Tibial nerve (tissue), 4 donors: ENCODE data around the gene PPIL4. TPM values are rescaled to one million over a fixed set of nuclear protein-coding genes. Genes with fewer than 3 reads are reported as not detected.
A peak's percentile ranks its signal among the peaks of the same experiment; 100 is the strongest.

Source experiments
- DNase-seq, 2 donors: peaks; one replicate each; pipeline ENCODE4 v3.0.0-alpha.2; 2019; ENCODE audit warnings: low spot score in 2 of 2
- H3K27ac ChIP-seq, 4 donors: fragments of 200-600 bp; sonication (generic) in 3 of 4; one replicate each; pipeline ENCODE4 v1.5.1; 2017 to 2019; ENCODE audit warnings: mild to moderate bottlenecking in 1 of 4
- H3K27me3 ChIP-seq, 2 donors: fragments of 200-600 bp; sonication (generic) in 1 of 2; one replicate each; pipeline versions ENCODE4 v1.5.1 to v1.6.0; 2017 to 2019
- H3K36me3 ChIP-seq, 3 donors: fragments of 200-600 bp; sonication (generic); one replicate each; pipeline ENCODE4 v1.5.1; 2018 to 2019
- H3K4me1 ChIP-seq, 4 donors: fragments of 200-600 bp; sonication (generic) in 3 of 4; one replicate each; pipeline ENCODE4 v1.5.1; 2017 to 2019
- H3K4me3 ChIP-seq, 4 donors: fragments of 200-600 bp; sonication (generic) in 3 of 4; one replicate each; pipeline ENCODE4 v1.5.1; 2017 to 2019; ENCODE audit warnings: mild to moderate bottlenecking in 1 of 4, moderate library complexity in 1 of 4
- H3K9me3 ChIP-seq, 4 donors: fragments of 200-600 bp; sonication (generic) in 3 of 4; one replicate each; pipeline ENCODE4 v1.5.1; 2017 to 2019
- EP300 ChIP-seq, 2 donors: sonication (generic); formaldehyde crosslinking; IDR thresholded peaks; one replicate each; pipeline ENCODE4 v1.6.1; 2017; ENCODE audit warnings: antibody characterized with exemption in 2 of 2, mild to moderate bottlenecking in 1 of 2
- POLR2A ChIP-seq, 2 donors: fragments of 450-650 bp; IDR thresholded peaks; one replicate each; pipeline ENCODE4 v1.6.1; 2017; ENCODE audit warnings: antibody characterized with exemption in 2 of 2, mild to moderate bottlenecking in 2 of 2, moderate library complexity in 2 of 2
- WGBS, 2 donors: methylation state at CpG; one replicate each; pipeline ENCODE4 v1.1.5; 2018; 5-methylcytosine and 5-hydroxymethylcytosine counted together
- total RNA-seq, 4 donors: library from RNA; depleted of rRNA; stranded (reverse); fragments of >200 nt; gene quantifications; one replicate each; pipeline ENCODE4 v1.1.0, GENCODE V29; 2016
- TF ChIP-seq, protein P1 (sequence below), 5 experiments: fragments of 200-600 bp in 3 of 5; fragments of 450-650 bp in 2 of 5; sonication (generic) in 3 of 5; IDR thresholded peaks; one replicate each; pipeline ENCODE4 v1.5.1; 2016 to 2019; ENCODE audit warnings: antibody characterized with exemption in 5 of 5, mild to moderate bottlenecking in 3 of 5, moderate library complexity in 2 of 5

The PPIL4 gene
- total RNA-seq, 4 donors from 2014 or later = 25.8 to 41.0 (median 31.5) TPM

DNA sequence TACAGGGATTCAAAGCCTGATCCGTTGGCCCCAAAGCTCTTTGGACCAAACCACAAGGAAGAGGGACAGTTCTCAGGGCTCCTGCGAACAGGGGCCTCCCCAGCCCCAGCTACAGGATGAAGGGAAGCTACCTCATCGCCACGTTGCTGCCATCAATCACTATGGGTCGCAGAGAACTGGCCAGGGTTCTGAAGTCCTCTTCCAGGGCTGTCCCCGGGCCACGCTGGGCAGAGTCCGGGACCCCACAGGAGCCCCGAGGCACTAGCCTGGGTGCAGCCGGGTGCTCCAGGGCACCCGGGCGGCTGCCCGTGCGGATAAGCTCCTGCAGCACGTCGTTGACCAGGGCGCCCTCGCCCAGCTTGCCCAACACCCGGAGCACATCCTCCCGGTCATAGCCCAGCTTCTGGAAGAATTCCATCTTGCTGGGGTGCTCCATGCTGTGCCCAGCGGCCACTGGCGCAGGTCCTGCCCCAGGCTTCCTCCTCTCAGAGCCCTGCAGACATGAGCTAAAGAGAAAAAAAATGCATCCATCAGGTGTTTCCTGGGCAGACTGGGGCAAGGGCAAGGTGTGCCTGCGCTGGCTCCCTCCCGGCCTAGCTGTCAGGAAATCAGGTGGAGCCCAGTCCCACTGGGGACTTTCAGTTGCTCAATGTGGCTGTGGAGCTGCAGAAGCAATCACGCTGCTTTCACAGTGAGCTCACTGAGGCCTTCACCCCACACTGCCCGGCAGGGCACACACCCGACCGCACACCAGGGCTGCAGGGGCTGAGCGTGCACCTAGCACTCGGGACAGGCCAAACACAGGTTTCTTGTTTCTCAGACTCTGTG is 71.5 kb downstream of the PPIL4 start:
- no peak for DNase-seq
- TF ChIP-seq POLR2A (IDR thresholded peaks at IDR 0.05) (no peak), EP300 (IDR thresholded peaks at IDR 0.05) (no peak)
- TF ChIP-seq, protein P1, sequence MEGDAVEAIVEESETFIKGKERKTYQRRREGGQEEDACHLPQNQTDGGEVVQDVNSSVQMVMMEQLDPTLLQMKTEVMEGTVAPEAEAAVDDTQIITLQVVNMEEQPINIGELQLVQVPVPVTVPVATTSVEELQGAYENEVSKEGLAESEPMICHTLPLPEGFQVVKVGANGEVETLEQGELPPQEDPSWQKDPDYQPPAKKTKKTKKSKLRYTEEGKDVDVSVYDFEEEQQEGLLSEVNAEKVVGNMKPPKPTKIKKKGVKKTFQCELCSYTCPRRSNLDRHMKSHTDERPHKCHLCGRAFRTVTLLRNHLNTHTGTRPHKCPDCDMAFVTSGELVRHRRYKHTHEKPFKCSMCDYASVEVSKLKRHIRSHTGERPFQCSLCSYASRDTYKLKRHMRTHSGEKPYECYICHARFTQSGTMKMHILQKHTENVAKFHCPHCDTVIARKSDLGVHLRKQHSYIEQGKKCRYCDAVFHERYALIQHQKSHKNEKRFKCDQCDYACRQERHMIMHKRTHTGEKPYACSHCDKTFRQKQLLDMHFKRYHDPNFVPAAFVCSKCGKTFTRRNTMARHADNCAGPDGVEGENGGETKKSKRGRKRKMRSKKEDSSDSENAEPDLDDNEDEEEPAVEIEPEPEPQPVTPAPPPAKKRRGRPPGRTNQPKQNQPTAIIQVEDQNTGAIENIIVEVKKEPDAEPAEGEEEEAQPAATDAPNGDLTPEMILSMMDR (IDR thresholded peaks at IDR 0.05) = no peak
- Histone ChIP-seq H3K4me1 (peaks cover 0 to 14% (median 0%) of the 10 kb centered on the region in 4 donors), H3K36me3 (peaks cover 0 to 6% (median 3%) of the 10 kb centered on the region in 3 donors), H3K27ac (peak overlapping the region in 1 of 4 donors; percentile 26), H3K27me3 (no peaks in the 10 kb centered on the region), H3K9me3 (no peaks in the 10 kb centered on the region), H3K4me3 (no peak overlapping the region)
- 84 to 89% methylated on average over 19 to 30 of the region's 30 CpGs for WGBS, 2 donors

DNA sequence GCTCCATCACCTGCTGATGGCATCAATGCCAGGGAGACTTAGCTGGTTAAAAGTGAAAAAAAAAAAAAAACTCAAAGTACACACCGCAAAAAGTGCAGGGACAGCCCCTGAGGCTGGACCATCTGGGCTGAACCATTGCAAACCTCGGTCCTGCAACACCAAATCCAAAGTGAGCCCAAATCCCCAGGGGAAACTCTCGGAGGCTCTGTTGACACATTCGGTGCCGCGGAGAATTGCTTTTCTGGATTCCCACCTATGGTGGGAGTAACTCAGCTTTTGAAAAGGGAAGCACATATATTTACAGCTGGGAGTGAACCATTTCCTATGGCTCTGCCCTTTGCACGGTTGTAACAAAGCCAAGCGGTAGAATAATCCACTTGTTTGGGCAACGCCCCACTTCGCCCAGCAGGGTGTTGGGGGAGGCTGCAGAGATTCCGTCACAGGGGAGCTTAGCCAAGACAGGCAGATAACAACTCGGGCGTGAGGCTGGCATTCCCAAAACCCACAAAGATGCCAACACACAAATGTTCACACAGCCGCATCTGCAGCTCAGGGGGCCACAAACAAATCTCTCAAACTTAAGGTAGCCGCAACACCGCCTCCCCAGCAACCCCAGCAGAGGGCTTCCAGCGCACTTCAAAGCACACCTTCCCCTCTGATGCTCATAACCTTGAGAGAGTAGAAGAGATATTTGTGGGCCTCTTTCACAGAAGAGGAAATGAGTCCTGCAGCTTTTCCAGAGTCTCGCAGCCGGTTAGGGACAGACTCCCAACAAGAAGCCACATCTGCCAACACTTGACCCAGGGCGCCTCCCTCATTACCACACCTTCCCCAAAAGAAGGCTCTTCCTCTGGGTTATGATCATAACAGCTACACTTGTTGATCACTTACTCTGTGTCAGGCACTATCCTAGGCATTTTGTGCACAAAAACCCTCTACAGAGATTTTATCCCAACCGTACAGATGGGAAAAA is 72.5 kb downstream of the PPIL4 start:
- Histone ChIP-seq H3K4me3 (no peak overlapping the region), H3K9me3 (no peaks in the 10 kb centered on the region)
- WGBS, 2 donors = 60 to 64% methylated on average over 18 to 21 of the region's 21 CpGs

DNA sequence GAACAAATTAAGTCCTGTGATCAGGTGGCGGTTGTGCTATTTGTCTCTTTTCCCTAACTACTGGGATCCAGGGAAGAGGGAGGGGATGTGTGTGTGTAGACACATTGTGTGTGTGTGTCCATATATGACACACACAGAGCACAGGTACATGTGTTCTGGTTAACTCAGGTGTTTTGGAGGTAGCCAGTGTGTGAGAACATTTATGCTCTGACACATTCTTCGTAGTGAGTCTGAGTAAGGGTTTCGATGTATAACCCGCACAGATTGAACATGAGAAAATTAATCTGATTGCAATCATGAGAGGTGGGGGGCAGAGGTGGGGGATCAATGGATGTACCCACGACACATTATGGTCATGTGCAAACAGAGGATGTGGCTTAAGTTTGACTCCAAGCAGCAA is 73.6 kb downstream of the PPIL4 start:
- TF ChIP-seq POLR2A (IDR thresholded peaks at IDR 0.05) = no peak
- no peak for TF ChIP-seq EP300 (IDR thresholded peaks at IDR 0.05)
- no peak for DNase-seq
- Histone ChIP-seq H3K27me3 (no peaks in the 10 kb centered on the region), H3K27ac (no peak overlapping the region), H3K4me3 (no peak overlapping the region), H3K36me3 (peaks cover 0 to 6% (median 3%) of the 10 kb centered on the region in 3 donors), H3K9me3 (no peaks in the 10 kb centered on the region), H3K4me1 (peaks cover 0 to 14% (median 0%) of the 10 kb centered on the region in 4 donors)
- WGBS, 2 donors = 90 to 92% methylated on average over 5 of the region's 5 CpGs

More for the DNA sequence above, 72.5 kb downstream of the PPIL4 start:
- H3K4me1 ChIP-seq = peaks cover 0 to 14% (median 0%) of the 10 kb centered on the region in 4 donors
- TF ChIP-seq POLR2A (IDR thresholded peaks at IDR 0.05) = no peak
- TF ChIP-seq, protein P1 (IDR thresholded peaks at IDR 0.05) = no peak
- peak overlapping the region in 1 of 4 donors; percentile 34 for H3K27ac ChIP-seq
- peaks cover 0 to 6% (median 3%) of the 10 kb centered on the region in 3 donors for H3K36me3 ChIP-seq
- no peaks in the 10 kb centered on the region for H3K27me3 ChIP-seq
- no peak for DNase-seq

DNA sequence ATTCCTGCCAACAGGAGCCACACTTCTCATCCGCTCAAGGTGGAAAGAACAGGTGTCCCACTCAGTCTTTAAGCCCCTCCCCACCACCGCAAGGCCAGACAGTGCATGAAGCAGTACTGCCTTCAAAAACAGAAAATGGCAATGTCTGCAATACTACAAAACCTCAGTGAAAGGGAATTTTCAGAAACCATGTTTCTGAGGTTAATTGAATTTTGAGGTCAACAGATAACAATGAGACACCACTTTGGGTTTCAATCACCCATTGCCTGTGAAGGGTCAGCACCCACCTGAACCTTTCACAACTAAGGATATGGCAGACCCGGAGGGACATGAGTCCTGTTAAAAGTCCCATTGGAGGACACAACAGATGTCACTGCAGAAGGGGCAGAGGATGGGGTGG is 74.0 kb downstream of the PPIL4 start:
- Histone ChIP-seq H3K4me1 (peaks cover 0 to 14% (median 0%) of the 10 kb centered on the region in 4 donors), H3K27ac (no peak overlapping the region), H3K27me3 (no peaks in the 10 kb centered on the region), H3K4me3 (no peak overlapping the region), H3K9me3 (no peaks in the 10 kb centered on the region), H3K36me3 (peaks cover 0 to 6% (median 3%) of the 10 kb centered on the region in 3 donors)
- TF ChIP-seq EP300 (IDR thresholded peaks at IDR 0.05) (no peak), POLR2A (IDR thresholded peaks at IDR 0.05) (no peak)
- TF ChIP-seq, protein P1 (IDR thresholded peaks at IDR 0.05) = no peak
- 80 to 81% methylated on average over 3 of the region's 3 CpGs for WGBS, 2 donors
- DNase-seq = no peak

DNA sequence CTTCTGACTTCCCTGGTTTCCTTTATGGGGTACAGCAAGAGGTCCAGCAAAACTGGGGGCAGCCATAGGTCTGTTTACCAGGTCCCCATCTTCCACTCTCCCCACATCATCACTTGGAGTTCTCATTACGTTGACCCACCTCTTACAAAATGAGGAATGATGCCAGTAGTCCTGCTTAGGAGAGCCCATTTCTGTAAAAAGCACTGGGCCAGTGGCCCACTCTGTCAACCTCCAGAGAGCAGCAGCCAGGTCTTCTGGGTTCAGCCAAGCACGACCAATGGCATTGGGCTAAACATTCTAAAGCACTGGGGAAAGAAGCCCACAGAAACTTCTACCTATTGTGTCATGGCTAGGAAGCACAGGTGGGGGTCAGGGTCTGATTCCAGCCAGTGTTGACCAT is 74.9 kb downstream of the PPIL4 start:
- Histone ChIP-seq H3K9me3 (no peaks in the 10 kb centered on the region), H3K27ac (no peak overlapping the region), H3K27me3 (no peaks in the 10 kb centered on the region), H3K36me3 (peaks cover 0 to 6% (median 3%) of the 10 kb centered on the region in 3 donors), H3K4me1 (peaks cover 0 to 14% (median 0%) of the 10 kb centered on the region in 4 donors), H3K4me3 (no peak overlapping the region)
- TF ChIP-seq, protein P1 (IDR thresholded peaks at IDR 0.05) = no peak
- TF ChIP-seq POLR2A (IDR thresholded peaks at IDR 0.05) (no peak), EP300 (IDR thresholded peaks at IDR 0.05) (no peak)
- WGBS, 2 donors = 90 to 100% methylated on average over 2 of the region's 2 CpGs
- no peak for DNase-seq
